WTC11 (cell line): ENCODE data around the gene HPSE2. TPM values are rescaled to one million over a fixed set of nuclear protein-coding genes. Genes with fewer than 3 reads are reported as not detected.

Source experiments
- ATAC-seq: fragments of 200-7000 bp; cut with Tn5 transposase; 2 replicates; pipeline ENCODE4 v1.10.0; 2021; ENCODE audit warnings: mild to moderate bottlenecking, moderate library complexity
- CTCF ChIA-PET: fragments of 300-600 bp; sonication (Branson Sonifier 250); formaldehyde crosslinking; loops from one replicate; lab custom pipeline; 2021; ENCODE audit warnings: antibody characterized with exemption; lab: Charles Lee
- POLR2A ChIA-PET: fragments of 350-600 bp; sonication (Branson Sonifier 250); formaldehyde crosslinking; loops from one replicate; lab custom pipeline; 2021; ENCODE audit warnings: antibody characterized with exemption; lab: Charles Lee
- DNase-seq: peaks from one replicate; pipeline ENCODE4 v3.0.0; 2021; ENCODE audit warnings: low spot score
- H3K27ac Mint-ChIP-seq: 2 replicates; pipeline ENCODE4 v1.8.0; 2021; ENCODE audit warnings: mixed read lengths
- H3K27me3 Mint-ChIP-seq: 2 replicates; pipeline ENCODE4 v1.8.0; 2021; ENCODE audit warnings: low read depth, mild to moderate bottlenecking, moderate library complexity, mixed read lengths
- H3K36me3 Mint-ChIP-seq: 2 replicates; pipeline ENCODE4 v1.8.0; 2021; ENCODE audit warnings: mixed read lengths
- H3K4me1 Mint-ChIP-seq: 2 replicates; pipeline ENCODE4 v1.8.0; 2022; ENCODE audit warnings: mixed read lengths
- H3K4me3 Mint-ChIP-seq: 2 replicates; pipeline ENCODE4 v1.8.0; 2021; ENCODE audit warnings: mild to moderate bottlenecking, moderate library complexity, mixed read lengths
- H3K9me3 Mint-ChIP-seq: 2 replicates; pipeline ENCODE4 v1.8.0; 2021; ENCODE audit warnings: mixed read lengths
- CBFB ChIP-seq: sonication (generic); formaldehyde crosslinking; IDR thresholded peaks from 2 replicates; pipeline ENCODE4 v1.8.1; 2022; ENCODE audit warnings: mild to moderate bottlenecking, low read depth, missing genetic modification reagents
- CREB1 ChIP-seq: sonication (generic); formaldehyde crosslinking; IDR thresholded peaks from 2 replicates; pipeline ENCODE4 v1.8.0; 2023; ENCODE audit warnings: mild to moderate bottlenecking, missing genetic modification reagents
- ETV6 ChIP-seq: sonication (generic); formaldehyde crosslinking; IDR thresholded peaks from 2 replicates; pipeline ENCODE4 v1.8.1; 2022; ENCODE audit warnings: mild to moderate bottlenecking, missing genetic modification reagents
- JAZF1 ChIP-seq: fragments of 250-450 bp; sonication (Bioruptor Pico); IDR thresholded peaks from 2 replicates; pipeline ENCODE4 v1.9.0; 2021; ENCODE audit warnings: moderate library complexity, mild to moderate bottlenecking, inconsistent platforms
- KAT7 ChIP-seq: sonication (generic); formaldehyde crosslinking; IDR thresholded peaks from 2 replicates; pipeline ENCODE4 v1.8.1; 2023; ENCODE audit warnings: missing genetic modification reagents, mild to moderate bottlenecking, borderline replicate concordance
- NR1H2 ChIP-seq: sonication (generic); formaldehyde crosslinking; IDR thresholded peaks from 2 replicates; pipeline ENCODE4 v1.9.0; 2021; ENCODE audit warnings: mild to moderate bottlenecking, moderate library complexity, missing genetic modification reagents
- NR2C2 ChIP-seq: sonication (generic); formaldehyde crosslinking; IDR thresholded peaks from 2 replicates; pipeline ENCODE4 v1.8.0; 2022; ENCODE audit warnings: mild to moderate bottlenecking, missing genetic modification reagents
- NR3C1 ChIP-seq: sonication (generic); formaldehyde crosslinking; conservative IDR thresholded peaks from 2 replicates; pipeline ENCODE4 v1.8.1; 2023; ENCODE audit warnings: low read depth, mild to moderate bottlenecking, missing genetic modification reagents
- OVOL2 ChIP-seq: fragments of 250-450 bp; sonication (Bioruptor Pico); IDR thresholded peaks from 2 replicates; pipeline ENCODE4 v1.9.0; 2021; ENCODE audit warnings: mild to moderate bottlenecking, borderline replicate concordance
- TEAD1 ChIP-seq: sonication (generic); formaldehyde crosslinking; IDR thresholded peaks from 2 replicates; pipeline ENCODE4 v1.8.0; 2022; ENCODE audit warnings: mild to moderate bottlenecking, missing genetic modification reagents
- ZBTB21 ChIP-seq: sonication (generic); formaldehyde crosslinking; IDR thresholded peaks from 2 replicates; pipeline ENCODE4 v1.8.1; 2023; ENCODE audit warnings: mild to moderate bottlenecking, missing genetic modification reagents, borderline replicate concordance
- ZNF138 ChIP-seq: sonication (generic); formaldehyde crosslinking; conservative IDR thresholded peaks from 2 replicates; pipeline ENCODE4 v1.8.1; 2022; ENCODE audit warnings: mild to moderate bottlenecking, moderate library complexity, missing genetic modification reagents
- ZNF219 ChIP-seq: sonication (generic); formaldehyde crosslinking; IDR thresholded peaks from 2 replicates; pipeline ENCODE4 v1.8.0; 2023; ENCODE audit warnings: missing genetic modification reagents, mild to moderate bottlenecking, borderline replicate concordance
- total RNA-seq: library from RNA; stranded (reverse); gene quantifications from 3 replicates; pipeline ENCODE4 v1.2.3, GENCODE V29; 2021
- TF ChIP-seq, protein P1 (sequence below): sonication (generic); formaldehyde crosslinking; IDR thresholded peaks from 2 replicates; pipeline ENCODE4 v1.8.1; 2023; ENCODE audit warnings: mild to moderate bottlenecking, moderate library complexity, missing genetic modification reagents
- TF ChIP-seq, protein P2 (sequence below): fragments of 250-450 bp; sonication (Bioruptor Pico); IDR thresholded peaks from 2 replicates; pipeline ENCODE4 v1.9.0; 2021; ENCODE audit warnings: moderate library complexity, mild to moderate bottlenecking, inconsistent platforms, borderline replicate concordance
- TF ChIP-seq, protein P3 (sequence below): fragments of 250-450 bp; sonication (Bioruptor Pico); IDR thresholded peaks from 2 replicates; pipeline ENCODE4 v1.9.0; 2021; ENCODE audit warnings: mild to moderate bottlenecking
- TF ChIP-seq, protein P4 (sequence below): sonication (generic); formaldehyde crosslinking; IDR thresholded peaks from 2 replicates; pipeline ENCODE4 v1.8.0; 2022; ENCODE audit warnings: missing genetic modification reagents
- TF ChIP-seq, protein P5 (sequence below): sonication (generic); formaldehyde crosslinking; IDR thresholded peaks from 2 replicates; pipeline ENCODE4 v1.8.0; 2023; ENCODE audit warnings: mild to moderate bottlenecking, missing genetic modification reagents
- TF ChIP-seq, protein P6 (sequence below): sonication (generic); formaldehyde crosslinking; conservative IDR thresholded peaks from 2 replicates; pipeline ENCODE4 v1.8.1; 2022; ENCODE audit warnings: mild to moderate bottlenecking, missing genetic modification reagents

HPSE2 gene
- total RNA-seq, 1 experiment from 2014 or later: 0.66 TPM

DNA sequence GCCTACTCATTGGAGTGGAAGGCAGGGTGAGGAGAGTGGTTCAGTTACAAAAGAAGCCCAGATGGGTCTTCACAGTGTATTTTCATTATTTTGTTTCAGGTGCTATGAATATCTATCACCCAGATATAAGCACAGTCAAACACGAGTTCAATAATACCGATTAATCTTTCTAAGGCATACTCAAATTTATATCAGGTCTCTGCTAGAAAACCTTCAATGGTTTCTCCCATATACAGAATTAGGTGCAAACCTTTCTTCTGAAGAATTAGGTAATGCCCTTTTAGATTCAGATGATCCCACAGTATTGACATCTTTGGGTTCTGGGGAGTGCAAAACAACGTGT lies 774.2 kb downstream of the HPSE2 start:
- CTCF ChIA-PET: no interaction called here

More for the DNA sequence above, 774.2 kb downstream of the HPSE2 start:
- Mint-ChIP-seq H3K4me3 (no peak overlapping the region), H3K36me3 (no peaks in the 10 kb centered on the region), H3K4me1 (peaks cover 18% of the 10 kb centered on the region), H3K9me3 (no peaks in the 10 kb centered on the region)
- POLR2A ChIA-PET: no interaction called here
- no peak for TF ChIP-seq ZNF219 (CRISPR knock-in tag)
- TF ChIP-seq ETV6 (CRISPR knock-in tag): no peak
- TF ChIP-seq, protein P1, sequence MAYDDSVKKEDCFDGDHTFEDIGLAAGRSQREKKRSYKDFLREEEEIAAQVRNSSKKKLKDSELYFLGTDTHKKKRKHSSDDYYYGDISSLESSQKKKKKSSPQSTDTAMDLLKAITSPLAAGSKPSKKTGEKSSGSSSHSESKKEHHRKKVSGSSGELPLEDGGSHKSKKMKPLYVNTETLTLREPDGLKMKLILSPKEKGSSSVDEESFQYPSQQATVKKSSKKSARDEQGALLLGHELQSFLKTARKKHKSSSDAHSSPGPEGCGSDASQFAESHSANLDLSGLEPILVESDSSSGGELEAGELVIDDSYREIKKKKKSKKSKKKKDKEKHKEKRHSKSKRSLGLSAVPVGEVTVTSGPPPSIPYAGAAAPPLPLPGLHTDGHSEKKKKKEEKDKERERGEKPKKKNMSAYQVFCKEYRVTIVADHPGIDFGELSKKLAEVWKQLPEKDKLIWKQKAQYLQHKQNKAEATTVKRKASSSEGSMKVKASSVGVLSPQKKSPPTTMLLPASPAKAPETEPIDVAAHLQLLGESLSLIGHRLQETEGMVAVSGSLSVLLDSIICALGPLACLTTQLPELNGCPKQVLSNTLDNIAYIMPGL (CRISPR knock-in tag): no peak
- no peak for TF ChIP-seq JAZF1 (CRISPR knock-in tag)
- TF ChIP-seq, protein P2, sequence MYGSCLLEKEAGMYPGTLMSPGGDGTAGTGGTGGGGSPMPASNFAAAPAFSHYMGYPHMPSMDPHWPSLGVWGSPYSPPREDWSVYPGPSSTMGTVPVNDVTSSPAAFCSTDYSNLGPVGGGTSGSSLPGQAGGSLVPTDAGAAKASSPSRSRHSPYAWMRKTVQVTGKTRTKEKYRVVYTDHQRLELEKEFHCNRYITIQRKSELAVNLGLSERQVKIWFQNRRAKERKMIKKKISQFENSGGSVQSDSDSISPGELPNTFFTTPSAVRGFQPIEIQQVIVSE (CRISPR knock-in tag): no peak
- no peak for TF ChIP-seq NR1H2 (CRISPR knock-in tag)
- TF ChIP-seq NR3C1 (CRISPR knock-in tag): no peak
- TF ChIP-seq, protein P3, sequence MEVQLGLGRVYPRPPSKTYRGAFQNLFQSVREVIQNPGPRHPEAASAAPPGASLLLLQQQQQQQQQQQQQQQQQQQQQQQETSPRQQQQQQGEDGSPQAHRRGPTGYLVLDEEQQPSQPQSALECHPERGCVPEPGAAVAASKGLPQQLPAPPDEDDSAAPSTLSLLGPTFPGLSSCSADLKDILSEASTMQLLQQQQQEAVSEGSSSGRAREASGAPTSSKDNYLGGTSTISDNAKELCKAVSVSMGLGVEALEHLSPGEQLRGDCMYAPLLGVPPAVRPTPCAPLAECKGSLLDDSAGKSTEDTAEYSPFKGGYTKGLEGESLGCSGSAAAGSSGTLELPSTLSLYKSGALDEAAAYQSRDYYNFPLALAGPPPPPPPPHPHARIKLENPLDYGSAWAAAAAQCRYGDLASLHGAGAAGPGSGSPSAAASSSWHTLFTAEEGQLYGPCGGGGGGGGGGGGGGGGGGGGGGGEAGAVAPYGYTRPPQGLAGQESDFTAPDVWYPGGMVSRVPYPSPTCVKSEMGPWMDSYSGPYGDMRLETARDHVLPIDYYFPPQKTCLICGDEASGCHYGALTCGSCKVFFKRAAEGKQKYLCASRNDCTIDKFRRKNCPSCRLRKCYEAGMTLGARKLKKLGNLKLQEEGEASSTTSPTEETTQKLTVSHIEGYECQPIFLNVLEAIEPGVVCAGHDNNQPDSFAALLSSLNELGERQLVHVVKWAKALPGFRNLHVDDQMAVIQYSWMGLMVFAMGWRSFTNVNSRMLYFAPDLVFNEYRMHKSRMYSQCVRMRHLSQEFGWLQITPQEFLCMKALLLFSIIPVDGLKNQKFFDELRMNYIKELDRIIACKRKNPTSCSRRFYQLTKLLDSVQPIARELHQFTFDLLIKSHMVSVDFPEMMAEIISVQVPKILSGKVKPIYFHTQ (CRISPR knock-in tag): no peak
- TF ChIP-seq KAT7: no peak
- TF ChIP-seq TEAD1: no peak
- TF ChIP-seq, protein P4, sequence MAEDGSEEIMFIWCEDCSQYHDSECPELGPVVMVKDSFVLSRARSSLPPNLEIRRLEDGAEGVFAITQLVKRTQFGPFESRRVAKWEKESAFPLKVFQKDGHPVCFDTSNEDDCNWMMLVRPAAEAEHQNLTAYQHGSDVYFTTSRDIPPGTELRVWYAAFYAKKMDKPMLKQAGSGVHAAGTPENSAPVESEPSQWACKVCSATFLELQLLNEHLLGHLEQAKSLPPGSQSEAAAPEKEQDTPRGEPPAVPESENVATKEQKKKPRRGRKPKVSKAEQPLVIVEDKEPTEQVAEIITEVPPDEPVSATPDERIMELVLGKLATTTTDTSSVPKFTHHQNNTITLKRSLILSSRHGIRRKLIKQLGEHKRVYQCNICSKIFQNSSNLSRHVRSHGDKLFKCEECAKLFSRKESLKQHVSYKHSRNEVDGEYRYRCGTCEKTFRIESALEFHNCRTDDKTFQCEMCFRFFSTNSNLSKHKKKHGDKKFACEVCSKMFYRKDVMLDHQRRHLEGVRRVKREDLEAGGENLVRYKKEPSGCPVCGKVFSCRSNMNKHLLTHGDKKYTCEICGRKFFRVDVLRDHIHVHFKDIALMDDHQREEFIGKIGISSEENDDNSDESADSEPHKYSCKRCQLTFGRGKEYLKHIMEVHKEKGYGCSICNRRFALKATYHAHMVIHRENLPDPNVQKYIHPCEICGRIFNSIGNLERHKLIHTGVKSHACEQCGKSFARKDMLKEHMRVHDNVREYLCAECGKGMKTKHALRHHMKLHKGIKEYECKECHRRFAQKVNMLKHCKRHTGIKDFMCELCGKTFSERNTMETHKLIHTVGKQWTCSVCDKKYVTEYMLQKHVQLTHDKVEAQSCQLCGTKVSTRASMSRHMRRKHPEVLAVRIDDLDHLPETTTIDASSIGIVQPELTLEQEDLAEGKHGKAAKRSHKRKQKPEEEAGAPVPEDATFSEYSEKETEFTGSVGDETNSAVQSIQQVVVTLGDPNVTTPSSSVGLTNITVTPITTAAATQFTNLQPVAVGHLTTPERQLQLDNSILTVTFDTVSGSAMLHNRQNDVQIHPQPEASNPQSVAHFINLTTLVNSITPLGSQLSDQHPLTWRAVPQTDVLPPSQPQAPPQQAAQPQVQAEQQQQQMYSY: no peak
- no peak for TF ChIP-seq ZBTB21 (CRISPR knock-in tag)
- TF ChIP-seq, protein P5, sequence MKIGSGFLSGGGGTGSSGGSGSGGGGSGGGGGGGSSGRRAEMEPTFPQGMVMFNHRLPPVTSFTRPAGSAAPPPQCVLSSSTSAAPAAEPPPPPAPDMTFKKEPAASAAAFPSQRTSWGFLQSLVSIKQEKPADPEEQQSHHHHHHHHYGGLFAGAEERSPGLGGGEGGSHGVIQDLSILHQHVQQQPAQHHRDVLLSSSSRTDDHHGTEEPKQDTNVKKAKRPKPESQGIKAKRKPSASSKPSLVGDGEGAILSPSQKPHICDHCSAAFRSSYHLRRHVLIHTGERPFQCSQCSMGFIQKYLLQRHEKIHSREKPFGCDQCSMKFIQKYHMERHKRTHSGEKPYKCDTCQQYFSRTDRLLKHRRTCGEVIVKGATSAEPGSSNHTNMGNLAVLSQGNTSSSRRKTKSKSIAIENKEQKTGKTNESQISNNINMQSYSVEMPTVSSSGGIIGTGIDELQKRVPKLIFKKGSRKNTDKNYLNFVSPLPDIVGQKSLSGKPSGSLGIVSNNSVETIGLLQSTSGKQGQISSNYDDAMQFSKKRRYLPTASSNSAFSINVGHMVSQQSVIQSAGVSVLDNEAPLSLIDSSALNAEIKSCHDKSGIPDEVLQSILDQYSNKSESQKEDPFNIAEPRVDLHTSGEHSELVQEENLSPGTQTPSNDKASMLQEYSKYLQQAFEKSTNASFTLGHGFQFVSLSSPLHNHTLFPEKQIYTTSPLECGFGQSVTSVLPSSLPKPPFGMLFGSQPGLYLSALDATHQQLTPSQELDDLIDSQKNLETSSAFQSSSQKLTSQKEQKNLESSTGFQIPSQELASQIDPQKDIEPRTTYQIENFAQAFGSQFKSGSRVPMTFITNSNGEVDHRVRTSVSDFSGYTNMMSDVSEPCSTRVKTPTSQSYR (CRISPR knock-in tag): no peak
- TF ChIP-seq NR2C2 (CRISPR knock-in tag): no peak
- TF ChIP-seq CBFB: no peak
- TF ChIP-seq OVOL2 (CRISPR knock-in tag): no peak
- TF ChIP-seq ZNF138 (CRISPR knock-in tag): no peak
- TF ChIP-seq, protein P6, sequence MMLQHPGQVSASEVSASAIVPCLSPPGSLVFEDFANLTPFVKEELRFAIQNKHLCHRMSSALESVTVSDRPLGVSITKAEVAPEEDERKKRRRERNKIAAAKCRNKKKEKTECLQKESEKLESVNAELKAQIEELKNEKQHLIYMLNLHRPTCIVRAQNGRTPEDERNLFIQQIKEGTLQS: no peak
- TF ChIP-seq CREB1 (CRISPR knock-in tag): no peak
- TF ChIP-seq, all 79 proteins: peak for 0
- no peak for DNase-seq
- no peaks in the 10 kb centered on the region; the same call in 1 of the 2 replicates for H3K27me3 Mint-ChIP-seq
- H3K27ac Mint-ChIP-seq: no peak overlapping the region
- ATAC-seq: no peak
